ENCODE results near the gene TMEM72. TPM values are rescaled to one million over a fixed set of nuclear protein-coding genes. Genes with fewer than 3 reads are reported as not detected.

The TMEM72 gene
- total RNA-seq, 2 donors from 2014 or later = 14.5 to 17.6 TPM

DNA sequence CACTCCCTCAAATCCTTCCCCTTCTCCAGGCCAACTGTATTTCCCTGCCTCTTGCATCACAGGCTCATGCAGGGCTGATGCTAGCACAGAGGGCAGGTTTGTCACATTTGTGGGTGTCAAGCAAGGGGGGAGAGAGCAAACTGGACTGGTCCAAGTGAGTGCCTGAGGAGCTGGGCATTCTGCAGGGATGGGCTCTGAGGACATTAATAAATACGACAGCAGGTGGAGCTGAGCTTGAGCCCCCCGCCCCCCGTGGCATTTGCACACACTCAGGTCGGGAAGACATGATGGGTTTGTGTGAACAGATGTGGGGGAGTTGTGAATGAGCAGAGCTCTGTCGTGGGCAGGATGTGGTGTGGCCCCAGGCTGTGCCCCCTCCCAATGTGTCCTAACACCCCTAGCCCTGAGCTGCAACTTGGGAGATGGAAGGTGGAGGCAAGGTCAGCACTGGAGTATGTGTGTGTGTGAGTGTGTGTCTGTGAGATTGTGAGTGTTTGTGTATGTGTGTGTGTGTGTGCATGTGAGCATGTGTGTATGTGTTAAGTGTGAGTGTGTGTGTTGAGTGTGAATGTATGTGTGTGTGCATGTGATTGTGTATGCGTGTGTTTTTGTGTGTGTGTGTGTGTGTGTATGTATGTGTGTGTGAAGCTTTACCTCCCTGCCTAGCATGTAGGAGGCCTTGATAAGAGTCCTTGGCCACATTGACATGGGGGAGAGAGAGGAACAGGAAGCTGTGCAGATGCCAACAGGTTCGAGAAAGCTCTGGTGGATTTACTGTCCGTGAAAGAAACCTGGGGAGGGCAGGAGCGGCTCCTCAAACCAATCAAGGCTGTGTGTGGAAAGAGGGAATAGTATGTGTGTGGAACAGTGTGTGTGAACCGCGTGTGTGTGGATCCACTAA is 57.6 kb downstream of the TMEM72 start:
- no peak overlapping the region for H3K4me3 ChIP-seq
- H3K27ac ChIP-seq = peak overlapping the region; percentile 57
- H3K9me3 ChIP-seq = no peaks in the 10 kb centered on the region
- H3K36me3 ChIP-seq = no peaks in the 10 kb centered on the region
- H3K27me3 ChIP-seq = no peaks in the 10 kb centered on the region
- H3K4me1 ChIP-seq = no peaks in the 10 kb centered on the region
- intact Hi-C loops (cut with DNase I) = no loop called here
- H3K9ac ChIP-seq (ENCODE audit: low read depth in 2 of 2, low read length in 2 of 2) = no peak overlapping the region
- TF ChIP-seq, protein P1, sequence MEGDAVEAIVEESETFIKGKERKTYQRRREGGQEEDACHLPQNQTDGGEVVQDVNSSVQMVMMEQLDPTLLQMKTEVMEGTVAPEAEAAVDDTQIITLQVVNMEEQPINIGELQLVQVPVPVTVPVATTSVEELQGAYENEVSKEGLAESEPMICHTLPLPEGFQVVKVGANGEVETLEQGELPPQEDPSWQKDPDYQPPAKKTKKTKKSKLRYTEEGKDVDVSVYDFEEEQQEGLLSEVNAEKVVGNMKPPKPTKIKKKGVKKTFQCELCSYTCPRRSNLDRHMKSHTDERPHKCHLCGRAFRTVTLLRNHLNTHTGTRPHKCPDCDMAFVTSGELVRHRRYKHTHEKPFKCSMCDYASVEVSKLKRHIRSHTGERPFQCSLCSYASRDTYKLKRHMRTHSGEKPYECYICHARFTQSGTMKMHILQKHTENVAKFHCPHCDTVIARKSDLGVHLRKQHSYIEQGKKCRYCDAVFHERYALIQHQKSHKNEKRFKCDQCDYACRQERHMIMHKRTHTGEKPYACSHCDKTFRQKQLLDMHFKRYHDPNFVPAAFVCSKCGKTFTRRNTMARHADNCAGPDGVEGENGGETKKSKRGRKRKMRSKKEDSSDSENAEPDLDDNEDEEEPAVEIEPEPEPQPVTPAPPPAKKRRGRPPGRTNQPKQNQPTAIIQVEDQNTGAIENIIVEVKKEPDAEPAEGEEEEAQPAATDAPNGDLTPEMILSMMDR (IDR thresholded peaks at IDR 0.05) = no peak
- peak; percentile 18 for DNase-seq

DNA sequence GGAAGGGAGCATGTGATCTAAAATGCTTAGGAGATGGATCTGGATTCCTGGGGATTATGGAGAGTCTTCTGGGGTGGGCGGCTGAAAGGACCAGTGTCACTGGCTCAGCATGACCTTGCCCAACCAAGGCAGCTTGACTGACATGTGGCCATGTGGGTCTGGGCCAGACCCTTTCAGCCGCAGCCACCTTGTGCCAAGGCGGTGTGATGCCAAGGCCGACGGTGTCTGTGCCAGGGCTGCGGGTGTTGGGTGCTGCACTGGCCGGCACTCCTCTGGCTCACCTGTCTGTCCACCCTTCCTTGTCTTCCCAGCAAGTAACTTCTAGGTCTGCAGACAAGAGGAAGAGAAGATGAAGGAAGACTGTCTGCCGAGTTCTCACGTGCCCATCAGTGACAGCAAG is 58.7 kb downstream of the TMEM72 start:
- Histone ChIP-seq H3K36me3 (no peaks in the 10 kb centered on the region), H3K4me3 (no peak overlapping the region), H3K4me1 (peaks cover 3% of the 10 kb centered on the region), H3K9me3 (no peaks in the 10 kb centered on the region), H3K9ac (ENCODE audit: low read depth in 2 of 2, low read length in 2 of 2) (no peak overlapping the region), H3K27ac (no peak overlapping the region), H3K27me3 (no peaks in the 10 kb centered on the region)
- intact Hi-C loops (cut with DNase I) = loop anchor here (5.0 kb wide), 1 partner anchor 93 kb away; no protein-coding TSS in a partner anchor
- TF ChIP-seq, protein P1 (IDR thresholded peaks at IDR 0.05) = no peak
- no peak for DNase-seq

DNA sequence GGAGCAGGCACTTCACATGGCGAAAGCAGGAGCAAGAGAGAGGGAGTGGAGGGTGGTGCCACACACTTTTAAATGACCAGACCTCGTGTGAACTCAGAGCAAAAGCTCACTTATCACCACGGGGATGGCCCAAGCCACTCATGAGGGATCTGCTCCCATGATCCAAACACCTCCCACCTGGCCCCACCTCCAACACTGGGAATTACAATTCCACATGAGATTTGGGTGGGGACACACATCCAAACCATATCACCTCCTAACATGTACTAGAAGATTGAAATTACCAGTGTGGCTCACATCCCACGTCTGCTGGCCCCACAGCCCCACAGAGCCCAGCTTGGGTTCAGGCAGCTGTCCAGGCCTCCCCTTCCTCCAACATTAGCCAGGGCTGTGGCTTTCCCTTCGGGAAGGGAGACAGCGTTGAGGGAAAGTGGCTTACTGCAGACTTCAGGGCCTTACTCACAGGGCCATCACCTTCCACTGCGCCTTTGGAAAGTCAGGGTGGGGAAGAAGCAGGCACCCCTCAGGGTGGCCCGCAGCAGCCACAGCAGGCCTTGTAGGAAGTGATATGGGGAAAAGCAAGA is 59.8 kb downstream of the TMEM72 start:
- intact Hi-C loops (cut with DNase I) = loop anchor here (5.0 kb wide), 1 partner anchor 94 kb away; no protein-coding TSS in a partner anchor
- peaks cover 3% of the 10 kb centered on the region for H3K4me1 ChIP-seq

DNA sequence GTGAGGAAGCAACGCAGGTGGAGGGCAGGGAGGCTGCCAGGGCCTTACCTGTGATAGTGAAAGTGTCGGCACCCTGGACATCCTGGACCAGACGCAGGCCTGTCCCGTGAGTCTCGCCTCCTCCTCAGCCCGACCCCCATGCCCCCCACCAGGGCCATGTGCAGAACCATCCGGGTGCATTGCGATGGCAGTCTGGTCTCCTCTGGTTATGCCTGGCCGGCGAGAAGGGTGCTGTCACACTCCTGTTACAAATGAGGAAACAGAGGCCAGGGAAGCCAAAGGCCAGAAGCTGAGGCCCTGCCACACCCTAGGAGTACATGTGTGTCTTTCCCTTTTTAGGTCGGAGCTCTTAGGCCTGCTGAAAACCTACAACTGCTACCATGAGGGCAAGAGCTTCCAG is 60.3 kb downstream of the TMEM72 start:
- Histone ChIP-seq H3K36me3 (no peaks in the 10 kb centered on the region), H3K4me3 (no peak overlapping the region), H3K27ac (no peak overlapping the region), H3K4me1 (peaks cover 3% of the 10 kb centered on the region), H3K9me3 (no peaks in the 10 kb centered on the region), H3K27me3 (no peaks in the 10 kb centered on the region), H3K9ac (ENCODE audit: low read depth in 2 of 2, low read length in 2 of 2) (no peak overlapping the region)
- DNase-seq = no peak
- intact Hi-C loops (cut with DNase I) = loop anchor here (5.0 kb wide), 1 partner anchor 94 kb away; no protein-coding TSS in a partner anchor
- TF ChIP-seq, protein P1 (IDR thresholded peaks at IDR 0.05) = no peak

More for the DNA sequence above, 59.8 kb downstream of the TMEM72 start:
- Histone ChIP-seq H3K4me3 (no peak overlapping the region), H3K9me3 (no peaks in the 10 kb centered on the region), H3K9ac (ENCODE audit: low read depth in 2 of 2, low read length in 2 of 2) (no peak overlapping the region), H3K36me3 (no peaks in the 10 kb centered on the region), H3K27ac (no peak overlapping the region), H3K27me3 (no peaks in the 10 kb centered on the region)
- DNase-seq = no peak
- TF ChIP-seq, protein P1 (IDR thresholded peaks at IDR 0.05) = no peak

DNA sequence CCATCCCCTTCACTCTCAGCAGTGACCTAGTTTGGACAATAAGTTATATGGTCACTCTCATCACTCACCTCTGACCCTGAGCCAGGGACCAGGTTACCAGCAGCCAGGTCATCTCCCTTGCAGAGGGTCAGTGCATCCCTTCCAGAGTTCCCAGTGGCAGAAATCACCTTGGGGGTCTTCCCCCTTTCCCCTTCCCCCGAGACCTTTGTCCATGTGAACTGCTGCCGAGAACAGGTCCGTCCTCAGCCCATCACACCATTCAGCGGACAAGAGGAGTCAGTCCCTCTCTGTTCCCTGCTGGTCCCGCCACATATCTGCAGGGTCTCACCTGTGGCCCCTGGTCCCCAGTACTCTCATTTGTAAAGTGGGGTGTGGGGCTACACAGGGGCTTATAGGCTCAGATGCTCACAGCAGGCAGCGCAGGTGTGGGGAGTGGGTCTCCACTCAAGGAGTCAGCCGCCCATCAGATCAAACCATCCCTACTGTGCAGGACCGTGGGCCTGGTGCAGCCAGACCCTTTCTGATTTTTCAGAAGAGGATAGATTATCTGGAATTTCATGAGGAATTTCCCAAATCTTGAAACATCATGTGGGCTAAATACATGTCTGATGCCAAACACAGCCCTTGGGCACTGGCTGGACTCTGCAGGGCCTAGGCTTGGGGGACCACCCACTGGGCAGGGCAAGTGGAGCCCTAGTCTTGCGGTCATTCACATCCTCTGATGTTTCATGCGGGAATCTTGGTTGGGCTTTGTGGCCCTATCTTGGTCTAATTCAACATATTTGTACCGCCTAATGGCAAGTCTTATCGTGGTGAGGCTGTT is 61.0 kb downstream of the TMEM72 start:
- Histone ChIP-seq H3K36me3 (no peaks in the 10 kb centered on the region), H3K9me3 (no peaks in the 10 kb centered on the region), H3K9ac (ENCODE audit: low read depth in 2 of 2, low read length in 2 of 2) (no peak overlapping the region), H3K4me1 (peaks cover 3% of the 10 kb centered on the region), H3K27me3 (no peaks in the 10 kb centered on the region), H3K4me3 (no peak overlapping the region), H3K27ac (no peak overlapping the region)
- intact Hi-C loops (cut with DNase I) = loop anchor here (5.0 kb wide), 1 partner anchor 95 kb away; no protein-coding TSS in a partner anchor
- TF ChIP-seq, protein P1 (IDR thresholded peaks at IDR 0.05) = no peak
- DNase-seq = no peak
